ENCODE data around the gene DIAPH1.

DIAPH1 gene

GRCh38 chr5:141628175-141628788, 9.5 kb upstream of the DIAPH1 start:
- Histone ChIP-seq H4K8ac (ENCODE audit: low read depth, low read length) (no peak overlapping the region), H3K9me3 (replicated peaks in 1 of 2; ENCODE audit: control insufficient read depth in 2 of 2, insufficient read depth in 1 of 2, low read depth in 1 of 2, low read length in 2 of 2) (no peaks in the 10 kb centered on the region), H3K23ac (ENCODE audit: low read depth, low read length, poor library complexity) (no peak overlapping the region), H3K4me2 (ENCODE audit: insufficient read depth, low read length, poor library complexity, severe bottlenecking) (no peak overlapping the region), H2BK15ac (ENCODE audit: low read length) (no peak overlapping the region), H3K4me3 (ENCODE audit: low read length in 2 of 2) (no peak overlapping the region), H3K27ac (replicated peaks; ENCODE audit: low read length) (no peak overlapping the region), H2BK5ac (ENCODE audit: low read length) (no peak overlapping the region), H2BK120ac (ENCODE audit: low read depth, low read length) (no peak overlapping the region), H2BK12ac (ENCODE audit: low read length) (no peak overlapping the region), H4K91ac (ENCODE audit: low read depth, low read length, poor library complexity) (no peak overlapping the region), H3K36me3 (replicated peaks in 1 of 2; ENCODE audit: control insufficient read depth in 2 of 2, insufficient read depth in 2 of 2, low read length in 2 of 2) (peaks cover 35 to 97% of the 10 kb centered on the region in 2 donors), H3K14ac (ENCODE audit: low read length) (no peak overlapping the region), H3K4me1 (ENCODE audit: control insufficient read depth in 2 of 2, insufficient read depth in 1 of 2, low read depth in 1 of 2, low read length in 2 of 2) (peaks cover 0 to 2% of the 10 kb centered on the region in 2 donors), H3K18ac (ENCODE audit: low read length) (no peak overlapping the region), H3K27me3 (ENCODE audit: control insufficient read depth in 3 of 3, insufficient read depth in 3 of 3, low read depth in 1 of 3, low read length in 3 of 3) (no peaks in the 10 kb centered on the region), H2AFZ (ENCODE audit: low read length) (no peak overlapping the region), H3K79me1 (ENCODE audit: low read depth, low read length) (peaks cover 4% of the 10 kb centered on the region), H3K4ac (ENCODE audit: low read length) (no peak overlapping the region), H3K9ac (ENCODE audit: low read depth, low read length, poor library complexity) (no peak overlapping the region), H2AK5ac (ENCODE audit: low read depth, low read length) (no peak overlapping the region)
- no peak for DNase-seq (ENCODE audit: low spot score)
- no CpG with 5 or more reads among the region's 6 CpGs for WGBS, 2 donors (ENCODE audit: extremely low coverage in 2 of 2, insufficient read length in 2 of 2, insufficient replicate concordance in 1 of 2)

GRCh38 chr5:141623611-141624010, 4.8 kb upstream of the DIAPH1 start:
- H3K9me3 ChIP-seq (replicated peaks in 1 of 2; ENCODE audit: control insufficient read depth in 2 of 2, insufficient read depth in 1 of 2, low read depth in 1 of 2, low read length in 2 of 2), result no peaks in the 10 kb centered on the region
- H3K4me1 ChIP-seq (ENCODE audit: control insufficient read depth in 2 of 2, insufficient read depth in 1 of 2, low read depth in 1 of 2, low read length in 2 of 2), result no peaks in the 10 kb centered on the region
- no peak overlapping the region for H3K23ac ChIP-seq (ENCODE audit: low read depth, low read length, poor library complexity)
- no peaks in the 10 kb centered on the region for H3K27me3 ChIP-seq (ENCODE audit: control insufficient read depth in 3 of 3, insufficient read depth in 3 of 3, low read depth in 1 of 3, low read length in 3 of 3)
- H2BK120ac ChIP-seq (ENCODE audit: low read depth, low read length), result no peak overlapping the region
- H3K4ac ChIP-seq (ENCODE audit: low read length), result no peak overlapping the region
- H3K14ac ChIP-seq (ENCODE audit: low read length), result no peak overlapping the region
- DNase-seq (ENCODE audit: low spot score), result no peak
- peaks cover 32 to 91% of the 10 kb centered on the region in 2 donors for H3K36me3 ChIP-seq (replicated peaks in 1 of 2; ENCODE audit: control insufficient read depth in 2 of 2, insufficient read depth in 2 of 2, low read length in 2 of 2)
- no peak overlapping the region for H4K8ac ChIP-seq (ENCODE audit: low read depth, low read length)
- no peak overlapping the region for H4K91ac ChIP-seq (ENCODE audit: low read depth, low read length, poor library complexity)
- H3K18ac ChIP-seq (ENCODE audit: low read length), result no peak overlapping the region
- no peak overlapping the region for H3K27ac ChIP-seq (replicated peaks; ENCODE audit: low read length)
- no peak overlapping the region for H2AFZ ChIP-seq (ENCODE audit: low read length)
- H3K9ac ChIP-seq (ENCODE audit: low read depth, low read length, poor library complexity), result no peak overlapping the region
- no peak overlapping the region for H2AK5ac ChIP-seq (ENCODE audit: low read depth, low read length)
- H2BK12ac ChIP-seq (ENCODE audit: low read length), result no peak overlapping the region
- no CpG with 5 or more reads among the region's 5 CpGs for WGBS, 2 donors (ENCODE audit: extremely low coverage in 2 of 2, insufficient read length in 2 of 2, insufficient replicate concordance in 1 of 2)
- H3K4me2 ChIP-seq (ENCODE audit: insufficient read depth, low read length, poor library complexity, severe bottlenecking), result no peak overlapping the region
- H3K79me1 ChIP-seq (ENCODE audit: low read depth, low read length), result no peaks in the 10 kb centered on the region
- no peak overlapping the region for H2BK15ac ChIP-seq (ENCODE audit: low read length)
- H2BK5ac ChIP-seq (ENCODE audit: low read length), result no peak overlapping the region
- H3K4me3 ChIP-seq (ENCODE audit: low read length in 2 of 2), result no peak overlapping the region

- no peak overlapping the region for H2BK15ac ChIP-seq (ENCODE audit: low read length)
- no peak overlapping the region for H3K4me2 ChIP-seq (ENCODE audit: insufficient read depth, low read length, poor library complexity, severe bottlenecking)
- H4K8ac ChIP-seq (ENCODE audit: low read depth, low read length), result no peak overlapping the region
- no peak overlapping the region for H3K4me3 ChIP-seq (ENCODE audit: low read length in 2 of 2)
- H3K4ac ChIP-seq (ENCODE audit: low read length), result no peak overlapping the region
- H2BK5ac ChIP-seq (ENCODE audit: low read length), result no peak overlapping the region
- no peak overlapping the region for H4K91ac ChIP-seq (ENCODE audit: low read depth, low read length, poor library complexity)
- no peak overlapping the region for H2BK12ac ChIP-seq (ENCODE audit: low read length)
- no peak for DNase-seq (ENCODE audit: low spot score)
- H2BK120ac ChIP-seq (ENCODE audit: low read depth, low read length), result no peak overlapping the region
- H2AFZ ChIP-seq (ENCODE audit: low read length), result no peak overlapping the region
- peaks cover 28 to 86% of the 10 kb centered on the region in 2 donors for H3K36me3 ChIP-seq (replicated peaks in 1 of 2; ENCODE audit: control insufficient read depth in 2 of 2, insufficient read depth in 2 of 2, low read length in 2 of 2)
- H3K27me3 ChIP-seq (ENCODE audit: control insufficient read depth in 3 of 3, insufficient read depth in 3 of 3, low read depth in 1 of 3, low read length in 3 of 3), result no peaks in the 10 kb centered on the region
- no peak overlapping the region for H3K27ac ChIP-seq (replicated peaks; ENCODE audit: low read length)
- H3K14ac ChIP-seq (ENCODE audit: low read length), result no peak overlapping the region
- no peak overlapping the region for H3K23ac ChIP-seq (ENCODE audit: low read depth, low read length, poor library complexity)
- H2AK5ac ChIP-seq (ENCODE audit: low read depth, low read length), result no peak overlapping the region
- no peak overlapping the region for H3K9ac ChIP-seq (ENCODE audit: low read depth, low read length, poor library complexity)
- H3K9me3 ChIP-seq (replicated peaks in 1 of 2; ENCODE audit: control insufficient read depth in 2 of 2, insufficient read depth in 1 of 2, low read depth in 1 of 2, low read length in 2 of 2), result no peaks in the 10 kb centered on the region
- H3K4me1 ChIP-seq (ENCODE audit: control insufficient read depth in 2 of 2, insufficient read depth in 1 of 2, low read depth in 1 of 2, low read length in 2 of 2), result no peaks in the 10 kb centered on the region
- H3K79me1 ChIP-seq (ENCODE audit: low read depth, low read length), result no peaks in the 10 kb centered on the region
- no peak overlapping the region for H3K18ac ChIP-seq (ENCODE audit: low read length)
These were observed 4.4 kb upstream of the DIAPH1 start for GRCh38 chr5:141623186-141623585.

GRCh38 chr5:141618030-141618803, 583 bp downstream of the DIAPH1 start:
- H3K23ac ChIP-seq (ENCODE audit: low read depth, low read length, poor library complexity), result peak overlapping the region; percentile 36
- H4K91ac ChIP-seq (ENCODE audit: low read depth, low read length, poor library complexity), result no peak overlapping the region
- H3K14ac ChIP-seq (ENCODE audit: low read length), result no peak overlapping the region
- peak overlapping the region; percentile 87 for H2BK5ac ChIP-seq (ENCODE audit: low read length)
- H3K4me2 ChIP-seq (ENCODE audit: insufficient read depth, low read length, poor library complexity, severe bottlenecking), result peak overlapping the region; percentile 52
- peaks cover 2% of the 10 kb centered on the region for H3K79me1 ChIP-seq (ENCODE audit: low read depth, low read length)
- H3K27ac ChIP-seq (replicated peaks; ENCODE audit: low read length), result peak overlapping the region; percentile 57
- WGBS, 2 donors (ENCODE audit: extremely low coverage in 2 of 2, insufficient read length in 2 of 2, insufficient replicate concordance in 1 of 2), result no CpG with 5 or more reads among the region's 36 CpGs
- peaks cover 9 to 53% of the 10 kb centered on the region in 2 donors for H3K36me3 ChIP-seq (replicated peaks in 1 of 2; ENCODE audit: control insufficient read depth in 2 of 2, insufficient read depth in 2 of 2, low read length in 2 of 2)
- H3K9ac ChIP-seq (ENCODE audit: low read depth, low read length, poor library complexity), result peak overlapping the region; percentile 14
- peak overlapping the region; percentile 71 for H3K18ac ChIP-seq (ENCODE audit: low read length)
- H2AFZ ChIP-seq (ENCODE audit: low read length), result peak overlapping the region; percentile 96
- peak overlapping the region; percentile 77 to 88 for H3K4me3 ChIP-seq (ENCODE audit: low read length in 2 of 2)
- H3K9me3 ChIP-seq (replicated peaks in 1 of 2; ENCODE audit: control insufficient read depth in 2 of 2, insufficient read depth in 1 of 2, low read depth in 1 of 2, low read length in 2 of 2), result peaks cover 0 to 11% of the 10 kb centered on the region in 2 donors
- no peaks in the 10 kb centered on the region for H3K27me3 ChIP-seq (ENCODE audit: control insufficient read depth in 3 of 3, insufficient read depth in 3 of 3, low read depth in 1 of 3, low read length in 3 of 3)
- H3K4me1 ChIP-seq (ENCODE audit: control insufficient read depth in 2 of 2, insufficient read depth in 1 of 2, low read depth in 1 of 2, low read length in 2 of 2), result peaks cover 9 to 10% of the 10 kb centered on the region in 2 donors
- H4K8ac ChIP-seq (ENCODE audit: low read depth, low read length), result no peak overlapping the region
- no peak overlapping the region for H2BK15ac ChIP-seq (ENCODE audit: low read length)
- H2BK120ac ChIP-seq (ENCODE audit: low read depth, low read length), result no peak overlapping the region
- no peak overlapping the region for H2AK5ac ChIP-seq (ENCODE audit: low read depth, low read length)
- no peak overlapping the region for H2BK12ac ChIP-seq (ENCODE audit: low read length)
- DNase-seq (ENCODE audit: low spot score), result peak; percentile 35
- H3K4ac ChIP-seq (ENCODE audit: low read length), result no peak overlapping the region
